AG04449 (cell line): ENCODE results near the gene WDR33.

Experiments used
- CTCF ChIA-PET: fragments of 350-600 bp; formaldehyde crosslinking; extraction: SDS; loops from one replicate; lab custom pipeline; 2021; ENCODE audit warnings: antibody characterized with exemption; lab: Yijun Ruan, JAX
- POLR2A ChIA-PET: fragments of 400-600, 350-600 bp; formaldehyde crosslinking; extraction: SDS; loops from one replicate; lab custom pipeline; 2020; ENCODE audit warnings: antibody characterized with exemption, inconsistent platforms; lab: Yijun Ruan, JAX
- DNase-seq: peaks from one replicate; pipeline ENCODE4 v3.0.0-alpha.2; 2010; ENCODE audit warnings: low read depth, low spot score
- H3K4me3 ChIP-seq: 2 replicates; pipeline ENCODE4 v1.5.1; 2011; ENCODE audit warnings: low read depth, mild to moderate bottlenecking, control low read depth, low read length
- TF ChIP-seq, protein P1 (sequence below): IDR thresholded peaks from one replicate; pipeline ENCODE4 v1.5.1; 2011; ENCODE audit warnings: mild to moderate bottlenecking, moderate library complexity, low read length, control low read depth, inconsistent platforms; ENCODE audit not compliant: insufficient read depth; ENCODE audit errors: missing control alignments

WDR33 gene

GRCh38 chr2:127661072-127661649, 149.8 kb downstream of the WDR33 start:
- ChIA-PET POLR2A (no interaction called here), CTCF (interaction anchor here (2.5 kb wide), 1 partner anchor 11 kb away, joined by 13 read pairs; no protein-coding TSS in a partner anchor)
- DNase-seq = no peak
- TF ChIP-seq, protein P1, sequence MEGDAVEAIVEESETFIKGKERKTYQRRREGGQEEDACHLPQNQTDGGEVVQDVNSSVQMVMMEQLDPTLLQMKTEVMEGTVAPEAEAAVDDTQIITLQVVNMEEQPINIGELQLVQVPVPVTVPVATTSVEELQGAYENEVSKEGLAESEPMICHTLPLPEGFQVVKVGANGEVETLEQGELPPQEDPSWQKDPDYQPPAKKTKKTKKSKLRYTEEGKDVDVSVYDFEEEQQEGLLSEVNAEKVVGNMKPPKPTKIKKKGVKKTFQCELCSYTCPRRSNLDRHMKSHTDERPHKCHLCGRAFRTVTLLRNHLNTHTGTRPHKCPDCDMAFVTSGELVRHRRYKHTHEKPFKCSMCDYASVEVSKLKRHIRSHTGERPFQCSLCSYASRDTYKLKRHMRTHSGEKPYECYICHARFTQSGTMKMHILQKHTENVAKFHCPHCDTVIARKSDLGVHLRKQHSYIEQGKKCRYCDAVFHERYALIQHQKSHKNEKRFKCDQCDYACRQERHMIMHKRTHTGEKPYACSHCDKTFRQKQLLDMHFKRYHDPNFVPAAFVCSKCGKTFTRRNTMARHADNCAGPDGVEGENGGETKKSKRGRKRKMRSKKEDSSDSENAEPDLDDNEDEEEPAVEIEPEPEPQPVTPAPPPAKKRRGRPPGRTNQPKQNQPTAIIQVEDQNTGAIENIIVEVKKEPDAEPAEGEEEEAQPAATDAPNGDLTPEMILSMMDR = no peak
- no peak overlapping the region for H3K4me3 ChIP-seq

- TF ChIP-seq, protein P1 = no peak
- DNase-seq = no peak
- ChIA-PET POLR2A (no interaction called here), CTCF (interaction anchor here (1.2 to 2.5 kb wide), 2 partner anchors 10 to 15 kb away, joined by 4 to 13 read pairs; partner anchors contain the start of gene LIMS2)
- no peak overlapping the region for H3K4me3 ChIP-seq
Measured at GRCh38 chr2:127660291-127660578, 150.7 kb downstream of the WDR33 start.

DNA sequence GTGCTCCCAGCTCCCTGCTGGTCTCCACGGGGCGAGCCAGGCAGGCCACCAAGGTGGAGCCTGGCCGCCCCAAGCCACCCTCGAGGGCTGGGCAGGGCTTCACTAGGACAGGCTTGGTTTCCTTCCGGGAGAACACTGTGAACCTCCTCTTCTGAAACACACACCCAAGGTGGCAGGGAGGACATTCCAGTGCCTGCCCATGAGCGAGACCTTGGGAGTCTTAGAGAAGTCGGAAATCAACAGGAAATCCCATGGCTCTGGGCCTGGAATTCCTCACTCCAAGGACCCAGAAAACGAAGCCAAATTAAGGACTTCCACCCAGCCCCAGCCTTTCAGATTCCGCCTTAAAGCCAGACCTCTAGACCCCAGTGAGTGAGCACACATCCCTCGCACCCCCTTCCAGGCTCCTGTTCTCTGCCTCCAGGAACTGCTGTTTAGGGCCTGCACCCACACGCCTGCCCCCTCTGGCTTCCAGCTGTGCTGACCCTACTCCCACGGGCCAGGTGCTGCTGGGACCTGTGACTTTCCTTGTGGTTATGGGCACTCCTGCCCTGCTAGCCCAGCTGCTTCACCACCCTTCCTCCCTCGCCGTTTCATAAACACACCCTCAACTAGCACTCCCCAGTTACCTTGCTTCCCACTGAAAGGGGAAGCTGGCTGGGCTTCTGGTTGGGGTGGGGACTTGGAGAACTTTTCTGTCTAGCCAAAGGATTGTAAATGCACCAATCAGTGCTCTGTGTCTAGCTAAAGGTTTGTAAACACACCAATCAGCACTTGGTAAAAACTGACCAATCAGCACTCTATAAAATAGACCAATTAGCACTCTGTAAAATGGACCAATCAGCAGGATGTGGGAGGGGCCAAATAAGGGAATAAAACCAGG, 151.3 kb downstream of the WDR33 start:
- CTCF ChIA-PET = interaction anchor here (1.2 to 2.5 kb wide), 2 partner anchors 10 to 15 kb away, joined by 4 to 13 read pairs; partner anchors contain the start of gene LIMS2
- POLR2A ChIA-PET = no interaction called here
- TF ChIP-seq, protein P1 = no peak

DNA sequence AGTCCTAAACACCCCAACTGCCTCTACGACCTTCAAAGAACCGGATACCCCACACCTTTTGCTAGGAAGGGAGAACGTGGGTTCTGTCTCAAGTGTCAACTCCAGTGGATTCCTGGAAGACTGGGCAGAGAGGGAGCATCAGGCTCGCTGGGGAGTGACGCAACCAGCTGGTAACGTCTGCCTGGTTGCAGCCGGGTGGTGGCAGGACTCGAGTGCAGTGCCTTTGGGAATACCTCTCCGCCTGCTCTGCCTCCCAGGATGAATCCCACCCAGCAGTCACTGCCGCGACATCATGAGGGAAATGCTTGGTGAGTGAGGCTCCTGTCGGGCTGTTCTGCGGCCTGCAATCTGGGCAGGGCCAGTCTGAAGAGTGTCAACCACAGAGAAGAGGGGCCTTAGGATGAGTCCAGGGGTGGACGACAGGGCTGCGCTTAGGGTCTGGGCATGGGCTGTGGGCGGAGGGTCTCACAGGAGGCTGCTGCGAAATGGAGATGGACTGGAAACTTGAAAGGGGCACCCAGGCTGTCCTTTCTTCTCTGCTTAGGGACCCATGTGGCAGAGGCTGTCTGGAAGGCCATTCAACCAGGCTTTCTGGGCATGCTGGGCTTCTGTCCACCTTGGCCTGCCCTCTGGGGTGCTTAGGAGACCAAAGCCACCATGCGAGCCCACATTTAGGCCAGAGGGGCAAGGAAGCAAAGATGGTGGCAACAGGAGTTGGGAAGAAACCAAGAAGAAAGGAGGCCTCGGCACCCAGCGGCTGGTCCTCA, 152.1 kb downstream of the WDR33 start:
- no peak for DNase-seq
- ChIA-PET CTCF (interaction anchor here (1.2 to 2.5 kb wide), 4 partner anchors 9 to 16 kb away, joined by 3 to 13 read pairs (median 6); partner anchors contain the start of gene LIMS2), POLR2A (no interaction called here)
- TF ChIP-seq, protein P1 = no peak
- H3K4me3 ChIP-seq = no peak overlapping the region

More for the DNA sequence above, 151.3 kb downstream of the WDR33 start:
- H3K4me3 ChIP-seq = no peak overlapping the region
- DNase-seq = no peak

DNA sequence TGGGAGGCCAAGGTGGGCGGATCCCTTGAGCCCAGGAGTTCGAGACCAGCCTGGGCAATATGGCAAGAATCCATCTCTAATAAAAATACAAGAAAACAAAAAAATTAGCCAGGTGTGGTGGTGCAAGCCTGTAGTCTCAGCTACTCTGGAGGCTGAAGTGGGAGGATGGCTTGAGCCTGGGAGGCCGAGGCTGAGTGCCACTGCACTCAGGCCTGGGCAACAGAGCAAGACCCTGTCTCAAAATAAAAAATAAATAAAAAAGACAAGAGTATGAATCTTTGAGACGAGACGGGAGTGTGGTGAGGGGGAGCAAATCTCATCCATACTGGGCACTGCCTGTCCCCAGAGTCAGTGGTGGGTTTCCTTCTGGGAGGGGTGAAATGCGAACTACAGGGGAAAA, 152.8 kb downstream of the WDR33 start:
- ChIA-PET POLR2A (no interaction called here), CTCF (interaction anchor here (1.5 to 2.1 kb wide), 2 partner anchors 8 to 10 kb away, joined by 3 to 7 read pairs; no protein-coding TSS in a partner anchor)
- H3K4me3 ChIP-seq = no peak overlapping the region
- no peak for DNase-seq
- TF ChIP-seq, protein P1 = no peak

DNA sequence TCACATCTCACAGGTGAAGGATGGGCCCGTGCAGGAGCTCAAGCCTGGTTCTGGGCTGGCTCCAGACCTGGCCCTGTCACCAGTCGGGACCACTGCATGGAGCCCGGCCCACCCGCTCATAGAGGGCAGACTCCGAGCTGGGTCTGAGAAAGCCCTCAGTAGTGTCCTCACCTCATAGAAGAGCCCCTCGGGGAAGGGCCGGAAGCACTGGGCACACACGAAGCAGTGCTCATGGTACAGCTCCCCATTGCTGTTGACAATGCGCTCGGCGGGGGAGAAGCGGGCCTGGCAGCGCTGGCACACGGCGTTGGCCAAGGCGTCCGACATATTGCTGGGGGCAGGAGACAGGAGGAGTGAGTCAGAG, 153.8 kb downstream of the WDR33 start:
- CTCF ChIA-PET = interaction anchor here (1.5 to 2.1 kb wide), 3 partner anchors 7 to 19 kb away, joined by 3 to 7 read pairs (median 7); partner anchors contain the start of gene LIMS2
- no peak for DNase-seq
- POLR2A ChIA-PET = no interaction called here
- H3K4me3 ChIP-seq = no peak overlapping the region
- TF ChIP-seq, protein P1 = no peak
